C4-2B (cell line): ENCODE data around the gene AKNAD1.

Experiments
- ZFX ChIP-seq: fragments of 450-650 bp; IDR thresholded peaks from 2 replicates; pipeline ENCODE4 v1.6.1; 2017
- TF ChIP-seq, protein P1 (sequence below): fragments of 450-650 bp; conservative IDR thresholded peaks from 2 replicates; pipeline ENCODE4 v1.5.1; 2017; ENCODE audit warnings: mild to moderate bottlenecking

DNA sequence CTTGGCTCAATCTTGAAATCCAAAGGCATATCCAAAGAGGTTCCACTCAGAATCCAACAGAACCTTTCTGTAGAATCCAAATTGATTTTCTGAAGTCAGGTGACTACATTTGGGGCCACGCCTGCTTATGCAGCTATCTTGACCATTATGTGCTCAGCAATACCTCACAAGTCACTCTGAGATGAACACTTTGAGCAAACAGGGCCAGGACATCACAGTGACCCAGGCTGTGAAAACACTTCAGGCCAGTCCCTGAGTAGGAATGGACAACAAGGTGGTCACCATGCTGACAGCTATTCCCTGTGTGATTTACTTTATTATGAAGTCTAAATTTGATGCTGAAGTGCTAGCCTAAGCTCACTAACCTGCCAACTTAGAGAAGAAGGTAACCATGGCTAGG, at the start of gene AKNAD1:
- TF ChIP-seq, protein P1, sequence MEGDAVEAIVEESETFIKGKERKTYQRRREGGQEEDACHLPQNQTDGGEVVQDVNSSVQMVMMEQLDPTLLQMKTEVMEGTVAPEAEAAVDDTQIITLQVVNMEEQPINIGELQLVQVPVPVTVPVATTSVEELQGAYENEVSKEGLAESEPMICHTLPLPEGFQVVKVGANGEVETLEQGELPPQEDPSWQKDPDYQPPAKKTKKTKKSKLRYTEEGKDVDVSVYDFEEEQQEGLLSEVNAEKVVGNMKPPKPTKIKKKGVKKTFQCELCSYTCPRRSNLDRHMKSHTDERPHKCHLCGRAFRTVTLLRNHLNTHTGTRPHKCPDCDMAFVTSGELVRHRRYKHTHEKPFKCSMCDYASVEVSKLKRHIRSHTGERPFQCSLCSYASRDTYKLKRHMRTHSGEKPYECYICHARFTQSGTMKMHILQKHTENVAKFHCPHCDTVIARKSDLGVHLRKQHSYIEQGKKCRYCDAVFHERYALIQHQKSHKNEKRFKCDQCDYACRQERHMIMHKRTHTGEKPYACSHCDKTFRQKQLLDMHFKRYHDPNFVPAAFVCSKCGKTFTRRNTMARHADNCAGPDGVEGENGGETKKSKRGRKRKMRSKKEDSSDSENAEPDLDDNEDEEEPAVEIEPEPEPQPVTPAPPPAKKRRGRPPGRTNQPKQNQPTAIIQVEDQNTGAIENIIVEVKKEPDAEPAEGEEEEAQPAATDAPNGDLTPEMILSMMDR = no peak
- no peak for TF ChIP-seq ZFX
